Measurements from ENCODE around the gene KCNT1. TPM values are rescaled to one million over a fixed set of nuclear protein-coding genes. Genes with fewer than 3 reads are reported as not detected.

The KCNT1 gene
- total and polyA plus RNA-seq, 5 donors: 0.17 to 1.1 (median 0.26) TPM; not detected in 1

- ATAC-seq (no peak), DNase-seq (no peak)
- H3K27me3 ChIP-seq (ENCODE audit: control insufficient read depth, insufficient read depth): no peaks in the 10 kb centered on the region
- H3K4me3 ChIP-seq (ENCODE audit: low read length): no peak overlapping the region
- no peak overlapping the region for H3K27ac ChIP-seq (ENCODE audit: low read length)
- H3K4me1 ChIP-seq (ENCODE audit: control insufficient read depth, insufficient read depth, low read length): no peaks in the 10 kb centered on the region
- WGBS: 77% methylated on average over 28 of the region's 28 CpGs
- intact Hi-C loops (cut with DNase I): no loop called here
- no peaks in the 10 kb centered on the region for H3K9me3 ChIP-seq (ENCODE audit: control insufficient read depth, low read length)
These were observed 47.4 kb downstream of the KCNT1 start for GRCh38 chr9:135749171-135750045.

- no peak overlapping the region for H3K4me3 ChIP-seq (ENCODE audit: low read length)
- ATAC-seq: no peak
- no peaks in the 10 kb centered on the region for H3K9me3 ChIP-seq (ENCODE audit: control insufficient read depth, low read length)
- no peaks in the 10 kb centered on the region for H3K27me3 ChIP-seq (ENCODE audit: control insufficient read depth, insufficient read depth)
- intact Hi-C loops (cut with DNase I): no loop called here
- 78% methylated on average over 22 of the region's 22 CpGs for WGBS
- H3K4me1 ChIP-seq (ENCODE audit: control insufficient read depth, insufficient read depth, low read length): no peaks in the 10 kb centered on the region
- no peak overlapping the region for H3K27ac ChIP-seq (ENCODE audit: low read length)
- no peak for DNase-seq
These were observed 48.8 kb downstream of the KCNT1 start for GRCh38 chr9:135750786-135751185.

GRCh38 chr9:135751501-135751900, 49.5 kb downstream of the KCNT1 start:
- Histone ChIP-seq H3K4me1 (ENCODE audit: control insufficient read depth, insufficient read depth, low read length) (no peaks in the 10 kb centered on the region), H3K9me3 (ENCODE audit: control insufficient read depth, low read length) (no peaks in the 10 kb centered on the region), H3K4me3 (ENCODE audit: low read length) (no peak overlapping the region), H3K27me3 (ENCODE audit: control insufficient read depth, insufficient read depth) (no peaks in the 10 kb centered on the region), H3K27ac (ENCODE audit: low read length) (no peak overlapping the region)
- WGBS: 61% methylated on average over 13 of the region's 13 CpGs
- DNase-seq (no peak), ATAC-seq (no peak)
- intact Hi-C loops (cut with DNase I): no loop called here

GRCh38 chr9:135752281-135753204, 50.6 kb downstream of the KCNT1 start:
- Histone ChIP-seq H3K4me1 (ENCODE audit: control insufficient read depth, insufficient read depth, low read length) (no peaks in the 10 kb centered on the region), H3K27ac (ENCODE audit: low read length) (no peak overlapping the region), H3K4me3 (ENCODE audit: low read length) (no peak overlapping the region), H3K9me3 (ENCODE audit: control insufficient read depth, low read length) (no peaks in the 10 kb centered on the region), H3K27me3 (ENCODE audit: control insufficient read depth, insufficient read depth) (no peaks in the 10 kb centered on the region)
- ATAC-seq (no peak), DNase-seq (no peak)
- 90% methylated on average over 8 of the region's 8 CpGs for WGBS
- intact Hi-C loops (cut with DNase I): no loop called here

- no peak for DNase-seq
- intact Hi-C loops (cut with DNase I): no loop called here
- H3K27ac ChIP-seq (ENCODE audit: low read length): no peak overlapping the region
- H3K9me3 ChIP-seq (ENCODE audit: control insufficient read depth, low read length): no peaks in the 10 kb centered on the region
- no peaks in the 10 kb centered on the region for H3K27me3 ChIP-seq (ENCODE audit: control insufficient read depth, insufficient read depth)
- H3K4me3 ChIP-seq (ENCODE audit: low read length): no peak overlapping the region
- ATAC-seq: no peak
- WGBS: 67% methylated on average over 14 of the region's 14 CpGs
- no peaks in the 10 kb centered on the region for H3K4me1 ChIP-seq (ENCODE audit: control insufficient read depth, insufficient read depth, low read length)
These were observed 51.6 kb downstream of the KCNT1 start for GRCh38 chr9:135753391-135754105.

GRCh38 chr9:135756576-135756975, 54.6 kb downstream of the KCNT1 start:
- no peak overlapping the region for H3K4me3 ChIP-seq (ENCODE audit: low read length)
- no peak for DNase-seq

GRCh38 chr9:135757356-135757755, 55.4 kb downstream of the KCNT1 start:
- no peaks in the 10 kb centered on the region for H3K4me1 ChIP-seq (ENCODE audit: control insufficient read depth, insufficient read depth, low read length)
- WGBS: 67% methylated on average over 14 of the region's 14 CpGs
- ATAC-seq (no peak), DNase-seq (no peak)
- H3K27me3 ChIP-seq (ENCODE audit: control insufficient read depth, insufficient read depth): no peaks in the 10 kb centered on the region
- no peaks in the 10 kb centered on the region for H3K9me3 ChIP-seq (ENCODE audit: control insufficient read depth, low read length)
- intact Hi-C loops (cut with DNase I): no loop called here
- H3K4me3 ChIP-seq (ENCODE audit: low read length): no peak overlapping the region
- no peak overlapping the region for H3K27ac ChIP-seq (ENCODE audit: low read length)

More at GRCh38 chr9:135756576-135756975, 54.6 kb downstream of the KCNT1 start:
- no peaks in the 10 kb centered on the region for H3K27me3 ChIP-seq (ENCODE audit: control insufficient read depth, insufficient read depth)
- H3K27ac ChIP-seq (ENCODE audit: low read length): no peak overlapping the region
- H3K9me3 ChIP-seq (ENCODE audit: control insufficient read depth, low read length): no peaks in the 10 kb centered on the region
- H3K4me1 ChIP-seq (ENCODE audit: control insufficient read depth, insufficient read depth, low read length): no peaks in the 10 kb centered on the region
- WGBS: 87% methylated on average over 10 of the region's 10 CpGs
- no peak for ATAC-seq
- intact Hi-C loops (cut with DNase I): no loop called here

- no peaks in the 10 kb centered on the region for H3K4me1 ChIP-seq (ENCODE audit: control insufficient read depth, insufficient read depth, low read length)
- WGBS: 89% methylated on average over 21 of the region's 21 CpGs
- ATAC-seq: no peak
- no peak overlapping the region for H3K4me3 ChIP-seq (ENCODE audit: low read length)
- no peak overlapping the region for H3K27ac ChIP-seq (ENCODE audit: low read length)
- no peaks in the 10 kb centered on the region for H3K27me3 ChIP-seq (ENCODE audit: control insufficient read depth, insufficient read depth)
- intact Hi-C loops (cut with DNase I): no loop called here
- no peak for DNase-seq
- no peaks in the 10 kb centered on the region for H3K9me3 ChIP-seq (ENCODE audit: control insufficient read depth, low read length)
These were observed 56.1 kb downstream of the KCNT1 start for GRCh38 chr9:135758056-135758455.

- no peaks in the 10 kb centered on the region for H3K4me1 ChIP-seq (ENCODE audit: control insufficient read depth, insufficient read depth, low read length)
- no peak overlapping the region for H3K27ac ChIP-seq (ENCODE audit: low read length)
- no peak for ATAC-seq
- H3K4me3 ChIP-seq (ENCODE audit: low read length): no peak overlapping the region
- H3K27me3 ChIP-seq (ENCODE audit: control insufficient read depth, insufficient read depth): no peaks in the 10 kb centered on the region
- WGBS: 89% methylated on average over 10 of the region's 10 CpGs
- intact Hi-C loops (cut with DNase I): no loop called here
- no peaks in the 10 kb centered on the region for H3K9me3 ChIP-seq (ENCODE audit: control insufficient read depth, low read length)
- no peak for DNase-seq
These were observed 56.9 kb downstream of the KCNT1 start for GRCh38 chr9:135758870-135759269.

GRCh38 chr9:135759676-135760300, 57.8 kb downstream of the KCNT1 start:
- Histone ChIP-seq H3K27me3 (ENCODE audit: control insufficient read depth, insufficient read depth) (no peaks in the 10 kb centered on the region), H3K27ac (ENCODE audit: low read length) (no peak overlapping the region), H3K4me3 (ENCODE audit: low read length) (no peak overlapping the region), H3K4me1 (ENCODE audit: control insufficient read depth, insufficient read depth, low read length) (no peaks in the 10 kb centered on the region), H3K9me3 (ENCODE audit: control insufficient read depth, low read length) (no peaks in the 10 kb centered on the region)
- ATAC-seq (no peak), DNase-seq (no peak)
- intact Hi-C loops (cut with DNase I): no loop called here
- WGBS: 90% methylated on average over 24 of the region's 24 CpGs
